ENCODE measurements around the gene SCAF11.

GRCh38 chr12:46005151-46005797 is 14.9 kb upstream of the SCAF11 start:
- TF ChIP-seq CTCF (IDR thresholded peaks at IDR 0.05; ENCODE audit: poor library complexity, severe bottlenecking) (no peak), EZH2 (IDR thresholded peaks at IDR 0.05; ENCODE audit: borderline replicate concordance, insufficient read depth, low read length, poor library complexity, severe bottlenecking) (no peak), SMC3 (conservative IDR thresholded peaks at IDR 0.05; ENCODE audit: poor library complexity) (no peak)

Data from neural cell (in vitro differentiated cells).